GM18526 (cell line): ENCODE results near the gene ATP1A3.

ENCODE experiments used
- POLR2A ChIP-seq: IDR thresholded peaks from 3 replicates; pipeline ENCODE4 v1.6.1; 2011; ENCODE audit not compliant: insufficient read length; ENCODE audit errors: extremely low read depth

ATP1A3 gene

DNA sequence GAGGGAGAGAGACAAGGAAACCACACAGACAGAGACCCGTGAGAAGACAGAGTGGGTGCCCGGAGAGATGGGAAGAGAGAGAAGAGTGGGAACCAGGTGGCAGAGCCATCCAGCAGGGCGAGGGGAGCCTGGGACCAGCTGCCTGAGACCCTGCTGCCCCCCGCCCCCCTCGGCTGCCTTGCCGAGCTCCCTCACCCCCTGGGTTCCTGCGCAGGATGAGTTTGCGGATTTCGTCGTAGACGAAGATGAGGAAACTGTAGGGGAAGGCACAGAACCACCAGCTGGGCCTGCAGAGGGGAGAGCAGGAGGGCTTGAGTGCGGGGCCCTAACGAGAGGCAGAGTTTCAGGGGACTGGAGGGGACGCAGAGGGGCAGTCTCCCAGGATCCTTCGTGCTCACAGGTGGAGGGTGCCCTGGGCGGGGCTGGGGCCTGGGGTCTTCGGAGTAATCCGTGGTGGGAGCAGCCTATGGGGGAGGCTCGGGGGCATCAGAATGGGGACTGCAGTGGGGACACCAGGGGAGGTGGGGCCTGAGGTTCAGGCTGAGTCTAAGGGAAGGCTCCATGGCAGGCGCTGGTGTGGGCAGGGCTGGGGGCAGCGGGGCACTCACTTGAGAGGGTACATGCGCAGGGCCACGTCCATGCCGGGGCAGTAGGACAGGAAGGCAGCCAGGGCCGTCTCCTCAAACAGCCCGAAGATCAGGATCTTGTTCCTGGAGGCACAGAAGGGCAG, 26.8 kb downstream of the ATP1A3 start:
- no peak for TF ChIP-seq POLR2A

DNA sequence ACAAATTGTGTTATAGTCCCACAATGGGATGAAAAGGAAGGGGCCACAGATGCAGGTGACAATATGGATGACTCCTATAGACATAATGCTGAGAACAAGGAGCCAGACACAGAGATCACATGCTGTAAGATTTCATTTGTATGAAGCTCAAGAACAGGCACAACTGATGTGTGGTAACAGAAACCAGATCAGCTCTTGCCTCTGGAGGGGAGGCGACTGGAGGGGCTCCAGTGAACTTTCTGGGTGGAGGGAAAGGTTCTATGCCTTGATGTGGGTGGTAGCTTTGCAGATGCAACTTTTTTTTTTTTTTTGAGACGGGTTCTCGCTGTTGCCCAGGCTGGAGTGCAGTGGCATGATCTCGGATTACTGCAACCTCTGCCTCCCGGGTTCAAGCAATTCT, 28.9 kb downstream of the ATP1A3 start:
- no peak for TF ChIP-seq POLR2A

DNA sequence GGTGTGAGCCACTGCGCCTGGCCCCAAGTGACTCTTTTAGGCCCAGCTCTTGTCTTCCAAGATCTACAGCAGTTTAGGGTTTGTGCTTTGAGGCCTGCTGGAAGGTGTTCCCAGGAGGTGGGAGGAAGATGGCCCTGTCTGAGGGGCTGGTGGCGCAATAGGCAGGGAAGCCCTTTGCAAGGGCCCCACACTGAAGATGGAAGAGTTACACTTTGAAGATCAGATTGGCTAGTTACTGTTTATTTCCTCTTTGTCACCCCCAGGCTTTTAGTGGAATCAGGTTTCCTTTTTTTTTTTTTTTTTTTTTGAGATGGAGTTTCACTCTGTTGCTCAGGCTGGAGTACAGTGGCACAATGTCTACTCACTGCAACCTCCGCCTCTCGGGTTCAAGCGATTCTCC, 33.1 kb downstream of the ATP1A3 start:
- no peak for TF ChIP-seq POLR2A

DNA sequence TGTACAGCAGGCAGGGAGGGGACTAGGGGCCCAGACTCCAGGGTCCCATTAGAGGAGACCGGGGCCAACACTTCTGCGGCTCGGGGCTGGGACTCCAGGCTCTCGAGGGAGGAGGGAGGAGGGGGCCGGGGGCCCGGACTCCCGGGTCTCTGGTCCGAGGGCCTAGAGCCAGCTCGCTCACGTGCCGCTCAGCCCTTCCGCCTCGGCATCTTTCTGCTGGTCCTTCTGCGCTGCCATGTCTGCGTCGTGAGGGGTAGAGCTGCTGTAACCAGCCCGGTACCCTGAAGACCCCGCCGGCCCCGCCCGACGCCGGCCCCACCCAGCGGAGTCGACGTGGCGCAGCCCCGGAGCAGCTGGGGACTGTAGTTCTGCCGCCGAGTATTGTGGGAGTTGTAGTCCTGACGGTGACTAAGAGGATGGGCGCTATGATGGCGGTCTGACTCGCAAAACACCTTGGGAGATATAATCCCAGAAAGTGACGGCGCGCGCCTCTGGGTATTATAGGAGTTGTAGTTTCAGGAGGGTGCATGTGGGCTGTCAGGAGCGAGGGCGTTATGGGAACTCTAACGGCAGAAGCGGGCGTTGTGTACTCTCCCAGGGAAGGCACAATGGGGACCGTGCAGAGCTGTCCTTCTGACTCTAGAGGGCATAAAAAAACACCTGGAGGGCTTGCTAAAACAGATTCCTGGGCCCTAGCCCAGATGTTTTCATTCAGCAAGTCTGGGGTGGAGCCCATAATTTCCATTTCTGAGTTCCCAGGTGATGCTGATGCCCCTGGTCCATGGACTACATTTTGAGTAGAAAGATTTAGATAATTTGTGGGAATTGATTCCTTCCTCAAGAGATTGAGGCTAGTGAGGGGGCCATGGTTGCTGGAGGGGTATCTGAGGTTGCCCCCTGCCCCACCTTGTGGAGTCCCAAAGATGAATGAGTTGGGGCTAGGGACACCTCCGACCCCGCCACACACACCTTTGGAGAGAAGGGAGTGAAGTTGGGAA, 34.7 kb downstream of the ATP1A3 start, which contains the start of gene RABAC1:
Gene RABAC1 (minus strand): TSS at position 266 of the 998 bp plus-strand sequence. CDS start 29 bp downstream, at position 237.
- TF ChIP-seq POLR2A: peak; percentile 55

DNA sequence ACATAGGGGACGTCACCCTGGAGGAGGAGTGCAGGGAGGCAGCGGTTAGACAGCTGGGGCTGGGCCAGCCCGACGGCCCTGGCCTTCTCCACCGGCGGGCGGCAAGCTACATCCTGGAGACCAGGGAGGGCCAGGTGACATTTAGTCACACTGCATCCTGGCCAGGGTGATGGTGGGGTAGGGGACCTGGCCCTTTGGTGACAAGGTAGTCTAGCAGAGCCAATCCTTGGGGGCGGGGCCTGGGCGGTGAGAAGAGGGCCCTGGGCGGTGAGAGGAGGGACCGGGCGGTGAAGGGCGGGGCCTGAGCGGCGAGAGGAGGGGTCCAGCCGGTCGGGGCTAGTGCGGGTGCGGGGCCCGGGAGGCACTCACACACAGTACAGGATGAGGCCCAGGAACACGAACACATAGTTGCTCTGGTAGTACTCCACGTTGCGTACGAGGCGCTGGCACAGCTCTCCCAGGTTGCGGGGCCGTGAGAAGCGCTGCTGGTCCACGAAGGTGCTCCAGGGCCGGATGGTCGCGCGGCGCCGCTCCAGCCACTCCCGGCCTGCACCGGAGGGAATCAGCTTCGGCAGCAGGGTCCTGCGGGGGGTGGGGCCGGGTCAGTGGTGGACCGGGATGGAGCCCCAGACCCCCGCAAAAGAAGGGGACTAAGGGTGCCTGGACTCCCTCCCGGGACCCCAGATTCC, 35.5 kb downstream of the ATP1A3 start:
- TF ChIP-seq POLR2A: no peak

DNA sequence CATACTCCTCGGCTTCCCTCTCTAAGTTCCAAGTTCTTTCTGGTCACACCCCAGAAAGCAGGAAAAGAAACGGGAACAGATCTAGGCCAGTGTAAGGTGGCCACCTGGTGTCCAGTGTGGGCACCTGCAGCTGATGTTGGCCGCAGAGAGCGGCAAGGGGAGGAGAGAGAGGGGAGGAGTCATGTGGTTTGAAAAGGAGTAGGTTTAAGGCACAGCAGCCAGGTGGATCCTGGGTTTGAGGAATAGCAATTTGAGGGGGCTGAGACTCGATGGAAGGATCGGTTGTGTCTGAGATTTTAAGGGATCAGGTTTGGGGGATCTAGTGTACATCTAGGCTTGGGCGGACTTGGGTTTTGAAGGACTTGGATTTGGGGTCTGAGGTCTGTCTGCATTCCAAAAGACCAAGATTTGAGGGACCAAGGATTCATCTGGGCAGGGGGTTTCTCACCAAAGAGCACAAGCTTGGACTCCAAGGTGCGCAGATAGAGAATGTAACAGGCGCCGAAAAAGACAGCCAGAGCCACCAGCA, 36.1 kb downstream of the ATP1A3 start:
- no peak for TF ChIP-seq POLR2A

DNA sequence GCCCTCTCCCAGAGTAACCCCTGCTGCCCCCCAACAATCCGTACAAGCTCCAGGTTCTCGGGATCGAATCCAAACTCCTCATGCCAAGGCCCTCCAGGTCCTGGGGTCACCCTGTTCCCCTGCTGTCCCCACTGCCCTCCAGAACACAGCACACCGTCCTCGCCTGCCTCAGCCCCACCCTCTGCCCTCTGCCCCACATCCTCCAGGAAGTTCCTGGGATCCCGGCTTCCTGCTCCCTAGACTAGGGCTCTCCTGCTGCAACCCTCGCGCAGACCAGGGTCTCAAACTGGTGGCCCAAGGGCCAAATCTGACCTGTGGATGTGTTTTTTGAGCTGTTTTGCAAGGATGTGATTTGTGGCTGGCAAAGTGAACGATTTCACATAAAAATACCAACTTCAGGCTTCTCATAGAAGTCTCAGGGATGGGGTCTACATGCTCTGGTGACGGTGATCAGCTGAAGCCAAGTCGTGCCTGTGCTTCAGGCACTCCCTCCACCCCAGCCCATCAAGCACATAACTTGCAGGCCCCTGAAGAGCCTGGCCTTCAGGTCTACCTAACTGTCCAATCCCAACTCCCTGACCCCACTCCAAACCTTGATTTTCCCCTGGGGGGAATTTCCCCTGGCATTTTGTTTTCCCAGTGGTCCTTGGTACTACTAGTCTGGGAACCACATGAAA, 36.7 kb downstream of the ATP1A3 start:
- no peak for TF ChIP-seq POLR2A

DNA sequence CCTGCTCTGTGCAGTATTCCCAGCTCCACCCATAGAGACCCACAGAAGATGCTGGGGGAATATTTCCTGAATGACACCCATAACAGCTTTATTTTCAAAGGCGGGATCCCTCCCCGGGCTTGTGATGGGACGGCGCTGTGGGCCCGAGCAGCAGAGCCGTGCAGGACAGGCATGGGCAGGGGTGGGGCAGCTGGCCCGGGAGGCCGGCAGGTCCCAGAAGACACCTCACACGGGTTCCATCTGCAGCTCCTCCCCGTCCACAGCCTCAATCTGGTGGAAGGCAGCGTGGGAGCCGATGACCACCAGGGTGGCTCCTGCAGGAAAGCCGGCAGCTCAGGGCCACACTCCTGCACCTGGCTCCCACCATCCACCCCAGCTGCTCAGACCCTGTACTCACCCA, 37.4 kb downstream of the ATP1A3 start:
- TF ChIP-seq POLR2A: no peak

DNA sequence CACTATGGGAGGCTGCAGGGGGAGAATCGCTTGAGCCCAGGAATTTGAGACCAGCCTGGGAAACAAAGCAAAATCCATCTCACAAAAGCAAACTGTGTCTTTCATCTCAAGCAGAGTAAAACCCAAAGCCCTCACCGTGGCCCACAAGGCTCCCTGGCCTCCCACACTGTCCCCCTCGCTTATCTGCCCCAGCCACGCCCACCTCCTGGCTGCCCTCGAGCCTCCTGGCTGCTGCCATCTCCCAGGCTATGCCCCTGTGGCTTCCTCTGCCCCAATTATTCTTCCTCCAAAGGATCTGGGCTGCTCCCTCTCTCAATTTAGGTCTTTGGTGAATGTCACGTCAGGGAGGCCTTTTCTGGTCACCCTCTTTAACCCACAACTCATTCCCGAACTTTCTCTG, 38.5 kb downstream of the ATP1A3 start:
- TF ChIP-seq POLR2A: no peak

DNA sequence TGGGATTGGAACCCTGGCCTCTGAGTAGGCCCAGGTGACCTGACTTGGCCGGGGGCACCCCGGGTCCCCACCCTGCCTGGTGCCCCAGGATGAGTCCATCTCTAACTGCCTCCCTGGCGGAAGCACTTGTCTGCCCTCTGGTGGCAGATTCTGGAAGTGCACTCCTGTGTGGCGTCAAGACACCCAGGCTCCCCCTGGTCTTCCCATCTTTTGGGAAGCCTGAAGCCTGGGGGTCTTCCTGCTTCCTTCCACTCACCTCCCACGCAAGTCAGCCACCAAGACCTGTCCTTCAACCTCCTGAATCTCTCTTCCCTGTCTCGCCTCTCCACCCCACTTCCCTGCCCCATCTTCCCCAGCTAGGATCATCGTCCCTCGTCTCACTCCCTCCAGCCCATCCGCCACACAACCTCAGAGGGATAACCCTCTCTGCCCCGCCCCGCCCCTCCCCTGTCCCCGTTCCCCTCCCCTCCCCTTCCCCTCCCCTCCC, 42.3 kb downstream of the ATP1A3 start:
- no peak for TF ChIP-seq POLR2A

DNA sequence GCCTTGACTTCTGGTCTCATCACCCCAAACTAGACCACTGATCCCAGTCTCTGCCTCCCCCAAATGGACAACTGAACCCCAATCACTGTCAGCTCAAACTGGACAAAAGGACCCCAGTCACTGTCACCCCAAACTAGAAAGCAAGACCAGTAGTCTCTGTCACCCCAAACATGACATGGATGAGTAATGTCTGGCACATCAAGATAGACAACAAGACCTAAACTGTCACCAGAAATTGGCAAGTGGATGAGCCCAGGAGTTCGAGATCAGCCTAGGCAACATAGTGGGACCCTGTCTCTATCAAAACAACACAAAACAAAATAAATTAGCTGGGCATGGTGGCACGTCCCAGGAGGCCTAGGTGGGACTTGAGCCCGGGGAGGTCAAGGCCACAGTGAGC, 46.9 kb downstream of the ATP1A3 start:
- no peak for TF ChIP-seq POLR2A

DNA sequence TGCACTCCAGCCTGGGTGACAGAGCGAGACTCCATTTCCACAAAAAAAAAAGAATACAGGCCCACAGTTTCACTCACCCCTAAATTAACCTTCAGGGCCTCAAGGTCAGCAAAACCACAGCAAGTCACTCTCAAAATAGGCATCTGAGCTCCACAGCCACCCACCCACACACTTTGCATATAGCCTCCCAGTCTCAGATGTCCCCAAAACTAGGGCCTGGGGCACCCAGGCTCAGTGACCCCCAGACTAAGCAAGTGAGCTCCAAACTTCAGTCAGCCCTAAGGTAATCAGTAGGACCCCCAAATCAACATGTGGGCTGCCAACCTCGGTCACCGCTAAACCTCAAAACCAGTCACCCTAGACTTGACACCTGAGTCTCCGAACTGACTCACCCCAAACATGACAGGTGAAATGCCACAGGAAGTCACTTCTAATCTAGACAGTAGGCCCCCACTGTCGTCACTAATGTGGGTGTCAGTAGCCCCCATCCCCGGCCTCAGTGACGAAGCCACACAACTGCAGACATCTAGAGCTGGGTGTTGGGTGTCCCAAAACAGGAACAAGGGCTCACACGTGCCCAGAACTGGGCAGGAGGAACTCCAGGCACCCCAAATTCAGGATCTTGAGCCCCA, 48.8 kb downstream of the ATP1A3 start:
- no peak for TF ChIP-seq POLR2A

DNA sequence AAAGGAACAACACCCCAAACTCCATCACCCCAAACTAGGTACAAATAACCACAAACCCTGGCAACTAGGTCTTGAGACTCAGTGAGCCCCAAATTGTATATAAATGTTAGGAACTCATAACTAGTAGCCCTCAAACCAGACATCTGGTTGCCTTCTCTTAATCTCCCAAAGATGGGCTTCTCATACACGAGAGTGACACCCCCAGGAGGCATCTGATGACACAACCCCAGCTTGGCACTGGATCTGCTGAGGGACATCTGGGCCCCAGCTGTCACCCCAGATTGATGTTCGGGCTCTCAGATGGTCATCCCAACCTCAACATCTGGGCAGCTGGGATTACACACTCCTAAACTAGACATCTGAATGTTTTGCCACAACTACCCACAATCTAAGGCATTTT, 49.7 kb downstream of the ATP1A3 start:
- TF ChIP-seq POLR2A: no peak
